GM21528 (cell line): ENCODE results near the gene ARFRP1.
"Not testable (repeated sequence)": the region's sequence is repeated elsewhere in the genome, so short reads cannot be mapped to it uniquely, and the experiment has no call there.

Experiments
- ATAC-seq: cut with Tn5 transposase; IDR thresholded peaks from one replicate; pipeline ENCODE4 v1.9.1; 2021; ENCODE audit warnings: mild to moderate bottlenecking, moderate library complexity; ENCODE audit not compliant: unreplicated experiment, low FRiP score

ARFRP1 gene

DNA sequence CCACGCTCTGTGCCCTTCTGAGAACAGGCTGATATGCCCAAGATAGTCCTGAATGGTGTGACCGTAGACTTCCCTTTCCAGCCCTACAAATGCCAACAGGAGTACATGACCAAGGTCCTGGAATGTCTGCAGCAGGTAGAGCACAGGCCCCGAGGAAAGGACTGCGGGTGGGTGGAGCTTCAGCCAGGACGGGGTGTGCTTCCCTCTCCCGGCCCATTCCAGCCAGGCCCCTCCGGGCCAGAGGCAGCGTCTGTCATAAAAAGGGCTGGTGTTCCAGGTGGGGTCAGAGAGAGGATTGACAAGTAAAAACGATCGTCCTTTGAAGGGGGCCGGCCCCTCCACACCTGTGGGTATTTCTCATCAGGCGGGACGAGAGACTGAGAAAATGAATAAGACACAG, 48.4 kb downstream of the ARFRP1 start:
- no peak for ATAC-seq

DNA sequence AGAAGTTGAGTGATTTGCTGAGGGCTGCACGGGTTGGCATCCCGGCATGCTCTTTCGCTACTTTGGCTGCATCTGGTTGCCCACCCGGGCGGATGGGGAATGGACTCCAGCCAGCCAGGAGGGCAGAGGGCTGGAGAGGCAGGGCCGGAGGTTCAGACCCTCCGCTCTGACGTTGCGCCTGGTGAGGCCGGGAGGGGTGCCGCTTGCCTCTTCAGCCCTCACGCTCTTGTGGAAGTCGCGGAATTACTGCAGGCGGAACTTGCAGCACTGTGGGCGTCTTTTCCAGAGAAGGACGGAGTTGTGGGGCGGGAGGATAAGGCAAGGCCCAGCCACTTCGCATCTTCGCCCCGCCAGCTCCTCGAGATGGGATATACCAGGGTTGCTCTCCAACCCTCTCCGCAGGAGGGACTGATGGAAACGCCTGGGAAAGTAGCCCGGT, 49.0 kb downstream of the ARFRP1 start:
- ATAC-seq, result peak; percentile 26

DNA sequence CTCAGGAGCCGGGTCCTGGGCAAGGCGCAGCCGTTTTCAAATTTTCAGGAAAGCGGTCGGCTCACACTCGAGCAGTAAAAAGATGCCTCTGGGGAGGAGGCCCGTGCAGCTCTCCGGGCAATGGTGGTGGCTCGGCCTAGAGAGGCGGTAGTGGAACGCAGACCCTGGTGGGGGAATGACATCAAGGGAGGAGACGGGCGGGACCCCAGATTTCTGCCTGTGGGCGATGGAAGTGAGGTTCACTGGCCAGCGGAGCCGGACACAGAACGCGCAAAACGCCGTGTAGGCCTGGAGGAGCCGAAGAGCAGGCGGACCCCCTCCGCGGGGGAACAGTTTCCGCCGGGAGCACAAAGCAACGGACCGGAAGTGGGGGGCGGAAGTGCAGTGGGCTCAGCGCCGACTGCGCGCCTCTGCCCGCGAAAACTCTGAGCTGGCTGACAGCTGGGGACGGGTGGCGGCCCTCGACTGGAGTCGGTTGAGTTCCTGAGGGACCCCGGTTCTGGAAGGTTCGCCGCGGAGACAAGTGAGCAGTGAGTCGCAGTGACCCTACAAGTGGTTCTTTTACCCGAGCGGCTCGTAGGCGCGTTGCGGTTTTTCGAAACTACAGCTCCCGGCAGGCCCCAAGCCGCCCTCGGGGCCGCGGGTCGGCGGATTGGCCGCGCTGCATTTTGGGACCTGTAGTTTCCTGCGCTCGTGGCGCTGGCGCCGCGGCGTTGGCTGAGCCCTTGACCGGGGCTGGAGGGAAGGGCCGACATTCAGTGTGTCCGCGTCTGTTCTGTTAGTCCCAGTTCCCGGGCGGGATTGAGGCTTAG, 49.6 kb downstream of the ARFRP1 start, which contains the start of gene RTEL1:
Gene RTEL1, plus strand, starts transcription at position 376 of the 812 bp plus-strand sequence. CDS start 1,091 bp downstream, outside the sequence.
- ATAC-seq, result peak; percentile 85

DNA sequence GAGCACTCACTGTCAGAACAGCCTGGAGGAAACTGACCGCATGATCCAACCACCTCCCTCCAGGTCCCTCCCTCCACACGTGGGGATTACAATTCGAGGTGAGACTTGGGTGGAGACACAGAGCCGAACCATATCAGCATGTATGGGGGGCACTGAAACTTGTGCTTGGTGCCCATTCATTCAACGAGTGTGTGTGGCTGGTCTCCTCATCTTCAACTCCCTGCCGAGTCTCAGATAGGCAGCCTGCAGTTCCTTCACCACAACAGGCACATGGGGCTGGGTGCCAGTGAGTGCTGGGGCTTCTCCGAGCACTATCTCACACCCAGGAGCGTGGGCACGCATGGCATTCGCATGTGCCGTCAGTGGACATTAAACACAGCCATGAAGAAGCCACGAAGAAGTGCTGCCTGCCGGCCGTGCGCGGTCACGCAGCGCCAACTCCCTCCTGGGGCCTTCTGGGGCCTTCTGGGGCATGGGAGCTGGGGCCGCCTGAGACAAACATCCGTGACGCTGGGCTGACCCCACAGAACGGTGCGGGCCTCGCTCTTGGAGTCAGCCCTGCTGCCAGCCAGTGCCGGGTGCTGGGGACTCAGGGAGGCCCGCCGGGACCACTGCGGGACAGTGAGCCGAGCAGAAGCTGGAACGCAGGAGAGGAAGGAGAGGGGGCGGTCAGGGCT, 50.4 kb downstream of the ARFRP1 start:
- peak; percentile 1 for ATAC-seq

DNA sequence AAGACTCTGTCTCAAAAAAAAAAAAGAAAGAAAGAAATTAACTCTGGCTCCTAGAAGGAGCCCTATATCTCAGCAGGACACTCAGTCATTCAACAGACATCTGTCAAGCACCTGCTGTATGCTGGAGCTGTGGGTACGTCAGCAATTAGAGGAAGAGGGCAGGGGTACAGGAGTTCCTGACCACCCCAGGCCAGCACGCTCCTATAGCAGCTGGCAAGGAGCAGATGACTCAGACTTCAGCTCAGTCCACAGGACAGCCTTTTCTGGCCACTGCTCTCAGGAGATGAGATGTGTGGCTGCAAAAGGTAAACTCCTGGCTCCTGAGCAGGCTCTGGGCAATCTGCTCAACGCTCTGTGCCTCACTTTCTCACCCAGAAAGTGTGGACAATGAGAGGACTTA, 51.3 kb downstream of the ARFRP1 start:
- no peak for ATAC-seq

DNA sequence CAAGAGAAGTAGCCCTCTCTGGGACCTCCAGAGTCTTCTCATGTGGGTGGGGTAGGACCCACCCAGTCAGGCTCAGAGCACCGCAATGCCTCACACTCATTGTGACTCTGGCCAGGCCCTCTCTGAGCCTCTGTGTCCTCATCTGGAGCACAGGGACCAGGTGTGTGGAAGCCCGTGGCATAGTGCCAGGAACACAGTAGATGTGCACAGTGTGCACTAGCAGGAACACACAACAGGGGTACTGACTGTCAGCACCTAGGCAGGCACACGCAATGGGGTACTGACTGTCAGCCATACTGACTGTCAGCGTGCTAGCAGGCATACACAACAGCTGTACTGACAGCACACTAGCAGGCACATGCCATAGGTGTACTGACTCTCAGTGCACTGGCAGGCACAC, 52.5 kb downstream of the ARFRP1 start:
- no peak for ATAC-seq

DNA sequence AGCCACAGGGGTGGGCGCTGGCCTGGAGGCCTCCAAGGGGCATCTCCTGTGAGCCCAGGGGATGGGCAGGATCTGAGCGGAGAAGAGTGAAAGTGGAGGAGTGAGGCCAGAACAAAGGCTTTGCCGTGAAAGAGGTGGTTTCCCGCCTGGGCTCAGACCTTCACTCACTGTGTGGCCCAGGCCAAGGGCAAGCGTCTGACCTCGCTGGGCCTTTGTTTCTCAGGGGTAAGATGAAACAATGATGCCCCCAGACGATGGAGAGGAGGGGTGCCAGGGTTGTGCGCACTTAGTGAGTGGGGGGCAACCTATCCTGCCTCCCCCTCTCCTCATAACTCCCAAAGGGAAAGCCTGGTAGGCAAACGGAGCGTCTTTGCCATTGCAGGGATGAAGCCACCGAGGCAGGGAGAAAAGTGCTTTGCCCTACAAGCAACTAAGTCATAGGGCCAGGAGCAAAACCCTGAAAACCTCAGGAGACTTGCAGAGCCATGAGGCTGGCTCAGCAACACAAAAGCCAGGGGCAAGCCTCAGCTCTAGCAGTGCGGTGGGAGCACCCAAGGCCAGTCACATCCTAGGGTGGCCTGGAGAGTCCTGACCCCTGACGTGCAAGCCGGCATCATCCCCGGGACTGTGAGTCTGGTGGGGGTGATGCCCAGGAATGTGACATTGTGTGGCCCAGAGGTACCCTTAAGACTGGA, 53.7 kb downstream of the ARFRP1 start:
- no peak for ATAC-seq

DNA sequence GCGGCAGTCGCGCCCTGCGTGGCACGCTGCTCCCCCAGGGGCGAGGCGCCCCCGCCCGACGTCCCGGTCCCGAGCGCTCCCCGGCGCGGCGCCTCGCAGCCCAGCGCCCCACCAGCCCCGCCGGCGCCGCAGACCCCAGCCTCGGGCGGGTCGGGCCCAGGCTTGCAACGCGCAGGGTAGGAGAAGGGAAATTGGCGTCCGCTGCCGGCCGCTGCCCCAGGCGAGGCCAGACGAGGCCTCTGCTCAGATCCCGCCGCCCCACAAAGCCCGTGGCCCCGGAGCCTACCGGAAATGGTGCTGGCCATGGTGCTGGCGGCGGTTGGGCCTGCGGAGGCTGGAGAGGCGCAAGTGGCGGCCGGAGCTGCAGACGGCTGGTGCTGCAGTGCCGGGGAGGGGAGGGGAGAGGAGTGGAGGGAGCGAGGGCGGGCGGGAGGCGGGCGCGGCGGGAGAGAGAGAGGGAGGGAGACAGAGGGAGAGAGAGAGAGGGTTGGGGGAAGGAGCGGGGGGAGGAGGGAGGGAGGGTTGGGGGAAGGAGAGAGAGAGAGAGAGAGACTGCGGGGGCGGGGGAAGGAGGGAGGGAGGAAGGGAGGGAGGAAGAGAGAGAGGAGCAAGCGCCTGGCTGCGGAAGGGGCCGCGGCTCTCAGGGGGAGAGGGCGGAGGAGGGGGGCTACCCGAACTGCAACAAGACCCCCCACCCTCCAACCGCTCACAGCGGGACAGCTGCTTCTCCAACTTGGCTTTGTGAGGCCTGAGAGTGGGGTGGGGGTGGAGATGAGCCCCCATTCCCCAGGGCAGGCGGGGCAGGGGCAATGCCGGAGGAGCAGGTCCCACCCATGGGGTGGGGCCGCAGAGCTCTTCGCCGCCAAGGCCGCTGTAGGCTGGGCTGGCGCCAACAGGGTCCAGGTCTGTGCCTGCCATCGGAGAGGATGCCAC, 54.5 kb downstream of the ARFRP1 start, which contains the start of gene STMN3:
Gene STMN3, minus strand, starts transcription at position 384 of the 933 bp plus-strand sequence. Its CDS starts 79 bp downstream, at position 305.
- no peak for ATAC-seq

DNA sequence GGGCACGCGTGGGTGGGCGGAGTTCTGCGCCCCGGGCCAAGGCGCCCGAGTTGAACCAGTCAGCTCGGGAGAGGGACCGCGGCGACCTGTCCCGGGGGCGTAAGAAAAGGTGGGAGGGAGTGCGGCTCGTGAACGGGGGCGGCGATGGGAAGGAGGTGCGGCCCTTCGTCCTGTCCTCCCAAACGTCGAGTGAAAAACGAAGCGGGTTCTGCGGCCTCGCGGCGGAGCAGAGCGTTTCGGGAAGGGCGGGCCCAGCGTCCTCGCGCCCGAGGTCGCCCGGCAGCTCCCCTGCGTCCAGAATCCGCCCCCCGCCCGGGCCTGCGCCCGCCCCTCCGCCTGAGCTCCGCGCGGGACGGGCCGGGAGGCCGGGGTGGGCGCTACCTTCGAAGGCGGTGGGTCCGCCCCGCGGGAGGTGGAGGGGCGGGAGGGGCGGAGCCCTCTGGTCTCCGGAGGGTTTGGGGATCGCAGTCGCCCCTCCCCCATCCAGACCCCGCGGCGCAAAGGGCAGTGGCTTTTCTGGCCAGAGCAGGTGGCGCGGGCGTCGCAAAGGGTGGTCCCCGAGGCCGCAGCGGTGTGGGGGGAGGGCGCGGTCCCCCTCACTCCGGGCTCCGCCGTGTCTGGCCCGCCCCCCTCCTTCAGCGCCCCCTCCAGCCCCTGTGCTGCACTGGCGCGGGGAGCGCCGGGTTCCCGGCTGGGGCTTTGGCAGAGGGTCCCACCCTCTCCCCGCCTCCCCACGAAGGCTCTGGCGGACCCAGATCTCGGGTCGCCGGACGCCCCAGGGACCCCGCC, 55.4 kb downstream of the ARFRP1 start:
- ATAC-seq, result no peak

DNA sequence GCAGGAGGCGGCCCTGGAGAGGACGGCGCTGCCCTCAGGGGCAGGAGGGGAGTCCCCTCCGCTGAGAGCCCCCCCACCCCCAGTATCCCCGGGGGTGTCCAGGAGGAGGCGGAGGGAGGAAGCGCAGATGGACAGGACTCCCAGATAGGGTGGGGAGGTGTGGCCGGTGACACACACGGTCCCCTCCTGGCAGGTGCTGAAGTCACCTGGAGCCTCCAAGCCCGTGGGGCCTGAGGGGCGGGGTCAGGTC, 55.9 kb downstream of the ARFRP1 start:
- ATAC-seq, result no peak

DNA sequence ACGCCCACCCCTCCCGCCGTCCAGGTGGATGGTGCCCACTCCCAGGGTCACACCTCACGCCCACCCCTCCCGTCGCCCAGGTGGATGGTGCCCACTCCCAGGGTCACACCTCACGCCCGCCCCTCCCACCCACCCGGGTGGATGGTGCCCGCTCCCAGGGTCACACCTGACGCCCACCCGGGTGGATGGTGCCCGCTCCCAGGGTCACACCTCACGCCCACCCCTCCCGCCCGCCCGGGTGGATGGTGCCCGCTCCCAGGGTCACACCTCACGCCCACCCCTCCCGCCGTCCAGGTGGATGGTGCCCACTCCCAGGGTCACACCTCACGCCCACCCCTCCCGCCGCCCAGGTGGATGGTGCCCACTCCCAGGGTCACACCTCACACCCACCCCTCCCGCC, 57.3 kb downstream of the ARFRP1 start:
- ATAC-seq, result not testable (repeated sequence)

DNA sequence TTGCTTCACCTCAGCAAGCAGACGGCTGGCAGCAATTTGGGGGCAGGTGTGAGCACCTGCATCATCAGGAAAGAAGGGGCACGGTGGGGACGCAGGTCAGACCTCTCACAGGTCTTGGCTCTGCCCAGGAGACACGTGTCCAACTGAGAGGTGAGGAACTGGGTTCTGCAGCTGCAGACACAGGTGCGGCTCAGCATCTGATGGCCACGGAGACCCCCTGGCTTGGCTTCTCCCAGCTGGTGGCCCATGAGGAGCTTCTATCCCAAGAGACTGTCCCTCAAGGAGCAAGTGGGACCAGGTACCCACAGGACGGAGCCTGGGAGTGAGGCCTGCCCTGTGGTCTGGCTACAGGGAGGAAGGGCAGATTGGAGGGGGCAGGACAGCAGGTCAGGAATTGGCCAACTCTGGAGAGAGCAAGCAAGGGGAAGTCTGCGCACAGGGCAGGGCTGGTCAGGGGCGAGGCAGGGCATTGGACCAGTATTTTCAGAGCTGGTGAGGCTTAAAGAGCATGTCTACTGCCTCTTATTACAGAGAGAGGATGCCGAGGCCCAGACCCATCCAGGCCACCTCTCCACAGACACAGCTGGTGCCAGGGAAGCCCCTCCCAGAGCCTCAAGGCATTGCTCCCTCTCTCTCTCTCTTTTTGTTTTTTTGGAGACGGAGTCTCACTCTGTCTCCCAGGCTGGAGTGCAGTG, 58.7 kb downstream of the ARFRP1 start:
- ATAC-seq, result no peak
